Measurements from ENCODE around the gene MUSK.
A peak's percentile ranks its signal among the peaks of the same experiment; 100 is the strongest.

The MUSK gene

DNA sequence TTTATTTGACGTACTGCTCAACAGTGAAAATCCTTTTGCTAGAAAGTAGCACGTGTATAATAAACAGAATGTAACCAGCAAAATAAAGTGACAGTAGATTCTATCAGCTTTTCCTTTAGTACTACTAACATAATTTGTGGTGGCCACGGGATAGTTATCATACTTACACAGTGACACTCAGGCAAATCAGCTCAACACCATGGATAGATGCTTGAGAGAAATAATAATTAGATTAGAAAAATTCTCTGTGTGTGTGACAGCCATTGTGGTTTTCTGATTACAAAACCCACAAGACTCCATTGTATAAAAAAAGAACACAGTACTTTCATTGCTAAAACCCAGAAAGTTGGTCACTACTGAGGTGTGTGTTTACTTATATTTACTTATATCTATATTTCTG is 101.1 kb downstream of the MUSK start:
- ChIA-PET POLR2A (ENCODE audit: low non-redundant PET) (no interaction called here), CTCF (no interaction called here)
- TF ChIP-seq, protein P1, sequence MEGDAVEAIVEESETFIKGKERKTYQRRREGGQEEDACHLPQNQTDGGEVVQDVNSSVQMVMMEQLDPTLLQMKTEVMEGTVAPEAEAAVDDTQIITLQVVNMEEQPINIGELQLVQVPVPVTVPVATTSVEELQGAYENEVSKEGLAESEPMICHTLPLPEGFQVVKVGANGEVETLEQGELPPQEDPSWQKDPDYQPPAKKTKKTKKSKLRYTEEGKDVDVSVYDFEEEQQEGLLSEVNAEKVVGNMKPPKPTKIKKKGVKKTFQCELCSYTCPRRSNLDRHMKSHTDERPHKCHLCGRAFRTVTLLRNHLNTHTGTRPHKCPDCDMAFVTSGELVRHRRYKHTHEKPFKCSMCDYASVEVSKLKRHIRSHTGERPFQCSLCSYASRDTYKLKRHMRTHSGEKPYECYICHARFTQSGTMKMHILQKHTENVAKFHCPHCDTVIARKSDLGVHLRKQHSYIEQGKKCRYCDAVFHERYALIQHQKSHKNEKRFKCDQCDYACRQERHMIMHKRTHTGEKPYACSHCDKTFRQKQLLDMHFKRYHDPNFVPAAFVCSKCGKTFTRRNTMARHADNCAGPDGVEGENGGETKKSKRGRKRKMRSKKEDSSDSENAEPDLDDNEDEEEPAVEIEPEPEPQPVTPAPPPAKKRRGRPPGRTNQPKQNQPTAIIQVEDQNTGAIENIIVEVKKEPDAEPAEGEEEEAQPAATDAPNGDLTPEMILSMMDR (conservative IDR thresholded peaks at IDR 0.05; ENCODE audit: low read depth), result no peak
- H3K27ac ChIP-seq, result no peak overlapping the region
- DNase-seq (ENCODE audit: low spot score), result no peak

DNA sequence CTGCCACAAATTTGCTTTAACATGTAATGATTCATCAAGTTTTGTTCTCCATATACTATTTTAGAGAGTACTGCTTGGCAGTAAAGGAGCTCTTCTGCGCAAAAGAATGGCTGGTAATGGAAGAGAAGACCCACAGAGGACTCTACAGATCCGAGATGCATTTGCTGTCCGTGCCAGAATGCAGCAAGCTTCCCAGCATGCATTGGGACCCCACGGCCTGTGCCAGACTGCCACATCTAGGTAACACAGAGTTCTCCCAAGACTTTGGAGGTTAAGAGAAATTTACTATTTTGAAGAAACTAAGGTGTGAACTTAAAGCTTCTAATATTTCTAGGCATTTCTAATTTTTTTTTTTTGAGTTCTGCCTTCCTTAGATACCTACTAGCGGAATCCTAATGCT is 107.1 kb downstream of the MUSK start:
- DNase-seq (ENCODE audit: low spot score), result no peak
- ChIA-PET CTCF (no interaction called here), POLR2A (ENCODE audit: low non-redundant PET) (no interaction called here)
- TF ChIP-seq, protein P1 (conservative IDR thresholded peaks at IDR 0.05; ENCODE audit: low read depth), result no peak
- no peak overlapping the region for H3K27ac ChIP-seq

DNA sequence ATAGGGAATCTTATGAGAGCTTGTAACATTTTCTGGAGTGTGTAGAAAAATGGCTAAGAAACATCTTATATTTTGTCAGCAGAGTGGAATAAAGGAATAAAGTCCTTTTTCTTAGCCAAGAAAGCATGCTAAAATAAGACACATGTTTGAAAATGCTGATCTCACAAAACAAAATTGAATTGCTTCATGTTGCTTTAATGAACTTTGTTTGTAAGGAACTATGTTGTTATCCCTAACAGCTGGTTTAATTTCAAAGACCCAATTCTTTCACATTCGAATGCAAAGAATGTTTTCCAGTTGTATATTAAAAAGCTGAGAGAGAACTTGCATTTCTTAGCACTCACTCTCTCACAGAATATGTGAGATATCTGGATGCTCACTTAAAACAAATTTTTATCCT is 107.6 kb downstream of the MUSK start:
- POLR2A ChIA-PET (ENCODE audit: low non-redundant PET), result no interaction called here
- TF ChIP-seq, protein P1 (conservative IDR thresholded peaks at IDR 0.05; ENCODE audit: low read depth), result no peak
- no peak overlapping the region for H3K27ac ChIP-seq
- CTCF ChIA-PET, result no interaction called here
- DNase-seq (ENCODE audit: low spot score), result no peak

DNA sequence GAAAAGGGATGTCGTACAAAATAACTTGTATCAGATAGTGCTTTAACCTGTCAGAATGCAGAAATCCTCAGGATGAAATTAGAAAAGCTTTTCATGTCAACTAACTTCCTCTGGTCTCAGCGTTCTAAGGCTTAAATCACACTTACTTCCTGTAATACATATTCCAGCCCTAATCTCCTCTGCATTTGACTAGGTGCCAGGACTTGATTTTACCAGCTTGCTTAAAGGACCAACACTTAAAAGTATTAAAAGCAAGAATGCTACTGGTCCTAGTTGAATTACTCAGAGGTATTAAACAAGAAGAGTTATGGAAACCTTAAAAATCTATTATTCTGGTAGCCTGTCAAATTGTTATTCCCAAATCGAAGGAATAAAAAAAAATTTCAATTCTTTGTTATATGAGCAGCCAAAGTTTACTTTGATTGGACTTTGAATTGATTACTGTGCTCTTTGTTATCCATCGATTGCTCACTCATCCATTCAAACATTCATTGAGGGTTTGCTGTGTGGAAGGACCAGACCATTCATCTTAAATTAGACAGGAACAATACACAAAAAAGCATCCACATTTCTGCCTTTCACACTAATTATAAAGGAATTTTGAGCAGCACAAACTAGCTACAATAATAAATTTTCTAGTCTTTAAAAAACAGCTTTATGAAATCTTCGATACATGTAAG is 108.7 kb downstream of the MUSK start:
- H3K27ac ChIP-seq, result no peak overlapping the region

DNA sequence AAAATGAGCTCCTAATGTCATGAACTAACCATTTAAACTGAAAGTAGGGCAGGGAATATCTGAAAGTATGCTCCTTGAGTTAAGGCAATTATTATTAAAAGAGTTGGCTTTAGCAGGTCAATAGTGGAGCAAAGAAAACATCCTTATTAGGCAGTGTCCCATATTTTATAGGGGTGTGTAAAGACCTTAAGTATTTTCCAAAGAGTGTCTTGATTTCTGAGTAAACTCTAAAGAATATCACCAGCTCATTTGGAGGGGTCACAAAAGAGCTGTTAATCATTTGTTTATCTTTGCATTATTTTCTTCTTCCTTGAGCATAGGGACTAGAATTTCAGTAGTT is 109.3 kb downstream of the MUSK start:
- TF ChIP-seq, protein P1 (conservative IDR thresholded peaks at IDR 0.05; ENCODE audit: low read depth), result no peak
- DNase-seq (ENCODE audit: low spot score), result no peak
- POLR2A ChIA-PET (ENCODE audit: low non-redundant PET), result no interaction called here
- no peak overlapping the region for H3K27ac ChIP-seq
- CTCF ChIA-PET, result interaction anchor here (0.6 kb wide), 3 partner anchors 13 to 676 kb away, joined by 3 read pairs; no protein-coding TSS in a partner anchor

More for the DNA sequence above, 108.7 kb downstream of the MUSK start:
- TF ChIP-seq, protein P1 (conservative IDR thresholded peaks at IDR 0.05; ENCODE audit: low read depth), result no peak
- no peak for DNase-seq (ENCODE audit: low spot score)
- ChIA-PET CTCF (interaction anchor here (0.6 kb wide), 2 partner anchors 13 to 676 kb away, joined by 3 read pairs; no protein-coding TSS in a partner anchor), POLR2A (ENCODE audit: low non-redundant PET) (no interaction called here)

DNA sequence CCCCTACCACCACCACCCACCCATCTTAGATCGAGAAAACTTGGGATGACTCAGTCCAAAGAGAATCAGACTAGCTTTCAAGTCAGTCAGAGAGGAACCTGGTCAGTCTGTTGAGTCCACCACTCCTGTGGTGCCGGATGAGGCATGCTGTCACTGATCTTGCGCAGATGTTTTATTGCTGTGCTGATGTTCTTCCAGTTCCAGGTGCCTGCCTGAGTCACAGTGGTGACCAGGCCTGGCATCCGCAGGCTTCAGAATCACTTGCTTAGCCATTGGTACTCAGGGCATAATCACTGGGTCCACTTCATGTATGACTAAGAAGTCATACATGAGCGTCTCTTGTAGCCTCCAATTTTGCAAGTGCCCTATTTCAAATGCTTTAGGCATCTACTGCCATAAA is 114.1 kb downstream of the MUSK start:
- POLR2A ChIA-PET (ENCODE audit: low non-redundant PET), result no interaction called here
- CTCF ChIA-PET, result no interaction called here
- DNase-seq (ENCODE audit: low spot score), result peak; percentile 30
- TF ChIP-seq, protein P1 (conservative IDR thresholded peaks at IDR 0.05; ENCODE audit: low read depth), result no peak
- H3K27ac ChIP-seq, result no peak overlapping the region
